Measurements from ENCODE around the gene CACNB1.

CACNB1 gene

DNA sequence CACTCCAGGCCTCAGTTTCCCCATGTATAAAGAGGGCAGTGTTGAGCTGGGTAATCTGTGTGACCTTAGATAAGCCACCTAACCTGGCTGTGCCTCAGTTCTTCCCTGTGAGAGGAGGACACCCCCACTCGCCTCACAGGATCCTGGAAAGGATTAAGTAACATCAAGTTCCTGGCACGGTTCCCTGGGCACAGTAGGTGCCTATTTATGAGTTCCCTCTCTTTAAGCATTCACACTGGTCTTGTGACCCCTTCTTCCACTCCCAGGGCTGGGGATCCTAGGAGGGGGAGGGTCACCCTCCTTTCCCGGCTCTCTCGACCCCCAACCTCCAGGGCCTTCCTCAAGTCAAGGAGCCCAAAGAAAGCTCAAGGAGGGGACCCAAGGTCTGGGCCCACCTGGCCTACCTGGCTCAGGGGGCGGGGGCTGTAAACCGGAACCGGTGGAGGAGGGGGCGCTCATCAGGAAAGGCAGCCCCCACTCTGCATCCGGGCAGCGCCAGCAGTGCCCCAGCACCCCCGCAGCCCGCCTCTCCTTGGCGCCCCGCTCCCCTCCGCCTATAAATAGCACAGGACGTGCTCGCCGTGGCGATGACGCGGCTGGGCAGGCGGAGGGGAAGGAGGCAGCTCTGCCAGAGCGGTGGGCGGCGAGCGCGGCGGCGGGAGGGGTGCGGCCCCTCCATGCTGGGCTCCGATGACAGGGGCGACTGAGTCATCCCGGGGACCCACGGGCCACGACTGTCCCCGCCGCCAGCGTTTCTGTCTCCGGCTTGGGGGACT lies 12.0 kb upstream of the CACNB1 start:
- DNase-seq (ENCODE audit: low spot score) = peak; percentile 52
- TF ChIP-seq, protein P1, sequence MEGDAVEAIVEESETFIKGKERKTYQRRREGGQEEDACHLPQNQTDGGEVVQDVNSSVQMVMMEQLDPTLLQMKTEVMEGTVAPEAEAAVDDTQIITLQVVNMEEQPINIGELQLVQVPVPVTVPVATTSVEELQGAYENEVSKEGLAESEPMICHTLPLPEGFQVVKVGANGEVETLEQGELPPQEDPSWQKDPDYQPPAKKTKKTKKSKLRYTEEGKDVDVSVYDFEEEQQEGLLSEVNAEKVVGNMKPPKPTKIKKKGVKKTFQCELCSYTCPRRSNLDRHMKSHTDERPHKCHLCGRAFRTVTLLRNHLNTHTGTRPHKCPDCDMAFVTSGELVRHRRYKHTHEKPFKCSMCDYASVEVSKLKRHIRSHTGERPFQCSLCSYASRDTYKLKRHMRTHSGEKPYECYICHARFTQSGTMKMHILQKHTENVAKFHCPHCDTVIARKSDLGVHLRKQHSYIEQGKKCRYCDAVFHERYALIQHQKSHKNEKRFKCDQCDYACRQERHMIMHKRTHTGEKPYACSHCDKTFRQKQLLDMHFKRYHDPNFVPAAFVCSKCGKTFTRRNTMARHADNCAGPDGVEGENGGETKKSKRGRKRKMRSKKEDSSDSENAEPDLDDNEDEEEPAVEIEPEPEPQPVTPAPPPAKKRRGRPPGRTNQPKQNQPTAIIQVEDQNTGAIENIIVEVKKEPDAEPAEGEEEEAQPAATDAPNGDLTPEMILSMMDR (IDR thresholded peaks at IDR 0.05; ENCODE audit: extremely low read depth, missing control alignments) = no peak

DNA sequence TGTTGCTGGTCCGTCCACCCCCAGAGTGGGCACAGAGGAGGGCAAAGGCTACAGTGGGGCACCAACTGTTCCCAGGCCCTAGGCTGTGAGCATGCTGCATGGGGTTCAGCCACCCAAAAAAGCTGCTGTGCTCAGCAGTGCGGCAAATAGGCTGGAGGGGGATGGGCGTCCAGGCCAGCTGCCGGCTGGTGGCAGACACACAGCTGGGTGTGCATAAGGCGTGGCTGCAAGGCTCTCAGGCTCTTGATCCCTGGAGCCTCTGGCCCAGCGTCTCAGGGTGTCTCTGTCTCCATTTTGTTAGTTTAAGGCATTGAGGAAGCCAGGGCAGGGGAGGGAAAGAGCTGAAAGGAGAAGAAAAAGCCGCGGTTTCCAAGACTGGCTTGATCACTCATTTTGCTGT lies 11.4 kb upstream of the CACNB1 start:
- TF ChIP-seq, protein P1 (IDR thresholded peaks at IDR 0.05; ENCODE audit: extremely low read depth, missing control alignments) = no peak
- DNase-seq (ENCODE audit: low spot score) = peak; percentile 68

DNA sequence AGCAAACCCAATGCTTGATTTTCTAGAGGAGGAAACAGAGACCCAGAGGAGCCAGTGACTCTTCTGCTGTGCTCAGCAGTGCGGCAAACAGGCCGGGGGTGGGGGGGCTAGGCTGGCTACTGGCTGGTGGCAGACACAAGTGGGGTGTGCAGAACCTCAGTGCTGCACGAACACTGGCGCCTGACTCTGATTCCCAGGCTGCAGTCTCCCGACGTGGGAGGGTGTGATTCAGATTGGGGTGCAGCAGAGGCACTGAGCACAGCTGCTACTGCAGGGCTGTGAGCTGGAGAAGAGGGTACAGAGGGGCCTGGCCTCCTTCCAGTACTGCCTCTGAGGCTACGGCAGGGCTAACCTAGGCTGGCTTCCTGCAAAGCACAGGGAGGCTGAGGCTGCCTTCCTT lies 10.7 kb upstream of the CACNB1 start:
- TF ChIP-seq, protein P1 (IDR thresholded peaks at IDR 0.05; ENCODE audit: extremely low read depth, missing control alignments) = no peak
- DNase-seq (ENCODE audit: low spot score) = no peak

DNA sequence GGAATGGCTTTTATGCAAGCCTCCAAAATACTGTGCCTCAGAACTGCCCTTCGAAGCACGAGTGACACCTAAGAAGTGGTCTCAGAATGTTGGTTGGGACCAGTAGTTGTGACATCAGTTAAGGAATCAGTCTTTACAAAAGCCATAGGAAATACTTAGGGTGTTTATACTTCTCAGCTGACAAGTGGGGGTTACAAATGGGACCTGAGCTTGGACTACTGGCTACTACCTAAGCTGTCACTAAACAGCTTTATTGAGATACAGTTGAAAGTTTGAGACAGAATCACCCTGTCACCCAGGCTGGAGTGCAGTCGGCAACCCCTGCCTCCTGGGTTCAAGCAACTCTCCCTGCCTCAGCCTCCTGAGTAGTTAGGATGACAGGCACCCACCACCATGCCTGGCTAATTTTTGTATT lies 7.7 kb upstream of the CACNB1 start:
- DNase-seq (ENCODE audit: low spot score) = no peak

DNA sequence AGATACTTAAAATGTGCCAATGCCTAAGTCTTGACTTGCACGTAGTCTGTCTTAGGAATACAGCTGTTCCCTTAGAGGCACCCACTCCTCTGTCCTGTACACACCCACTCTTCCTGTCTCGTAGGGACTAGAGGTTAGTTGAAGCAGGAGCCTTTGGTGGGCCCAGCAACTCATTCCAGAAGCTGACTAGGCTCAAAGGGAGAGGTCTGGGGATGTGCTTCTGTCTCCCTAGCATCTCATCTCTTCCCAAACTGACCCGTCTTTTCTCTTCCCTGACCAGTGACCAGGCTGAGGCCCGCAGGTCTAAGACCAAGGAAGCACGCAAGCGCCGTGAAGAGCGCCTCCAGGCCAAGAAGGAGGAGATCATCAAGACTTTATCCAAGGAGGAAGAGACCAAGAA lies 6.8 kb upstream of the CACNB1 start:
- no peak for DNase-seq (ENCODE audit: low spot score)
- TF ChIP-seq, protein P1 (IDR thresholded peaks at IDR 0.05; ENCODE audit: extremely low read depth, missing control alignments) = no peak

More for the DNA sequence above, 7.7 kb upstream of the CACNB1 start:
- TF ChIP-seq, protein P1 (IDR thresholded peaks at IDR 0.05; ENCODE audit: extremely low read depth, missing control alignments) = no peak

DNA sequence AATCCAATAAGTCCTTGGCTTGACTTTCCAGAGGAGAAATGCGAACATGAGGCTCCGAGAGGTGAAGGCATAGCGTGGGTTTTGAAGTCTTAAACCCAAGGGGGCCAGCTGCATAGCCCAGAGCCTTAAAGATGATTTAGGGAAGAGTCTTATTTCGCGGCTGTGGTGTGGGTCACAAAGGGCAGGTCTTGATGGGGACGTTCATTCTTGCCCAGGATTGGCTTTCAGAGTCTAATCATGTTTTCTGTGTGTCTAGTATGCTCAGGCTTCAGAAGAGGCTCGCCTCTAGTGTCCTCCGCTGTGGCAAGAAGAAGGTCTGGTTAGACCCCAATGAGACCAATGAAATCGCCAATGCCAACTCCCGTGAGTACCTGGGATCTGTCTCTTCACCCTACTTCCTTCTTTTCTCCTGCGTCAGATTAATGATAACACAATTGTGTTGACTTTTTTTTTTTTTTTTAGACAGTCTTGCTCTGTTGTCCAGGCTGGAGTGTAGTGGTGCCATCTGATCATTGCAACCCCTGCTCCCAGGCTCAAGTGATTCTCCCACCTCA lies 3.6 kb upstream of the CACNB1 start:
- no peak for DNase-seq (ENCODE audit: low spot score)
- TF ChIP-seq, protein P1 (IDR thresholded peaks at IDR 0.05; ENCODE audit: extremely low read depth, missing control alignments) = no peak

DNA sequence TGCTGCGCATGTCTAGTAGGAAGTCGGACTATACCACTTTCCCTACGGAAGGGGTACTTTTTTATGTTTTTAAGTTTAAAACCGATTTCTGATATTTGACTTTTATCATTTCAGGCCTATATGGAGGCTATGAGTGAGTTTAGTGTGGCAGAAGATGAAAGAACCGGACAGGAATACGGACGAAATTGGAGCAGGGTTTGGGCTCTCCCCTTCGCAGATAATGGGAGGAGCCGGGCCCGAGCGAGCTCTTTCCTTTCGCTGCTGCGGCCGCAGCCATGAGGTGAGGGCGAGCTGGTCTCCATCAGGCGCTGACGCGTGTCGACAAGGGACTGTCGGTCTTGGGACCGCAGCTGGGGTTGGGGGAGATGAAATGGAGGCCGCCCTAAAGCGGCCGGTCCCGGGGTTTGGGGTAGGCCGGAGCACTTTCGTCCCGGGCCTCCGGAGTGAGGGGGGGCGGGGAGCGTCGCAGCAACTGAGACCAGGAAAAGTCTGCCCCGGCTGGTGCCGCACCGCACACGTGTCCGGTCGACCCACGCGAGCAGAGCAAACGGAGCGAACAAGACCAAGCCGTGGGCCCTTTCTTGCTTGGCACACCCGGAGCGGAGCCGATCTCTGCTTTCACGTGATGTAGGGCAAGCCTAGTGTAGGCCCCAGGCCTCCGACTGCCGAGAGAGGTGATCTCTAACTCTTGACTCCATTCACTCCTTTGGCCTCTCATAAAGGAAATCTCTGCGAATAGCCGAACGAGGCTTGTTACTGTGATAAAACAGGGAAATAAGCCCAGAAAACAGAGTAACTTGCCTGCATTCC lies 2.8 kb upstream of the CACNB1 start, which contains the start of gene RPL19:
RPL19 (plus strand) TSS at position 214 of the 810 bp plus-strand sequence; CDS start at position 276, 62 bp downstream.
- TF ChIP-seq, protein P1 (IDR thresholded peaks at IDR 0.05; ENCODE audit: extremely low read depth, missing control alignments) = no peak
- peak; percentile 90 for DNase-seq (ENCODE audit: low spot score)
